DMS79 treated with DMSO at 0.1 percent for 48 hours (cell line): ENCODE measurements around the gene ACMSD.
"Not testable (repeated sequence)": the region's sequence is repeated elsewhere in the genome, so short reads cannot be mapped to it uniquely, and the experiment has no call there.

Experiments used
- DNase-seq: peaks from one replicate; lab custom pipeline; 2025; lab: John Stamatoyannopoulos, UW

The ACMSD gene

GRCh38 chr2:134852518-134852917 lies 14.1 kb downstream of the ACMSD start:
- no peak for DNase-seq

- DNase-seq = no peak
Measured at GRCh38 chr2:134855709-134856108, 17.3 kb downstream of the ACMSD start.

- DNase-seq = no peak
Measured at GRCh38 chr2:134858245-134858644, 19.8 kb downstream of the ACMSD start.

- no peak for DNase-seq
Measured at GRCh38 chr2:134861173-134861572, 22.8 kb downstream of the ACMSD start.

GRCh38 chr2:134862069-134862468 lies 23.7 kb downstream of the ACMSD start:
- DNase-seq = no peak

GRCh38 chr2:134862674-134863073 lies 24.3 kb downstream of the ACMSD start:
- DNase-seq = no peak

- DNase-seq = no peak
Measured at GRCh38 chr2:134863446-134863845, 25.0 kb downstream of the ACMSD start.

GRCh38 chr2:134865067-134865787 lies 26.8 kb downstream of the ACMSD start:
- DNase-seq = no peak

- DNase-seq = no peak
Measured at GRCh38 chr2:134866498-134867099, 28.2 kb downstream of the ACMSD start.

GRCh38 chr2:134869946-134870736 lies 31.7 kb downstream of the ACMSD start:
- DNase-seq = no peak

GRCh38 chr2:134873152-134873551 lies 34.7 kb downstream of the ACMSD start:
- DNase-seq = no peak

- no peak for DNase-seq
Measured at GRCh38 chr2:134875309-134875708, 36.9 kb downstream of the ACMSD start.

GRCh38 chr2:134882773-134883172 lies 44.4 kb downstream of the ACMSD start:
- DNase-seq = no peak

- no peak for DNase-seq
Measured at GRCh38 chr2:134883552-134884293, 45.3 kb downstream of the ACMSD start.

GRCh38 chr2:134884435-134884834 lies 46.0 kb downstream of the ACMSD start:
- DNase-seq = no peak

- DNase-seq = no peak
Measured at GRCh38 chr2:134892282-134893035, 54.0 kb downstream of the ACMSD start.

- peak; percentile 7 for DNase-seq
Measured at GRCh38 chr2:134897932-134898331, 59.5 kb downstream of the ACMSD start.

GRCh38 chr2:134899204-134899603 lies 60.8 kb downstream of the ACMSD start:
- no peak for DNase-seq

- no peak for DNase-seq
Measured at GRCh38 chr2:134900151-134900550, 61.7 kb downstream of the ACMSD start.

GRCh38 chr2:134903701-134904100 lies 65.3 kb downstream of the ACMSD start:
- DNase-seq = not testable (repeated sequence)

- DNase-seq = no peak
Measured at GRCh38 chr2:134905168-134905567, 66.8 kb downstream of the ACMSD start.

- DNase-seq = no peak
Measured at GRCh38 chr2:134906726-134907125, 68.3 kb downstream of the ACMSD start.
